HepG2 (cell line): ENCODE measurements around the gene STYK1. TPM values are rescaled to one million over a fixed set of nuclear protein-coding genes. Genes with fewer than 3 reads are reported as not detected.

ENCODE experiments used
- ZNF407 ChIP-seq: sonication (generic); formaldehyde crosslinking; IDR thresholded peaks from one replicate; pipeline ENCODE4 v1.5.1; 2020; ENCODE audit warnings: mild to moderate bottlenecking, missing genetic modification reagents; ENCODE audit errors: not compliant biosample characterization
- ZNF549 ChIP-seq: sonication (generic); formaldehyde crosslinking; IDR thresholded peaks from 2 replicates; pipeline ENCODE4 v1.5.0; 2020; ENCODE audit warnings: missing genetic modification reagents
- ZNF609 ChIP-seq: sonication (generic); formaldehyde crosslinking; IDR thresholded peaks from 2 replicates; pipeline ENCODE4 v1.4.0; 2020; ENCODE audit warnings: mild to moderate bottlenecking, missing genetic modification reagents, borderline replicate concordance
- ZSCAN30 ChIP-seq: sonication (generic); formaldehyde crosslinking; IDR thresholded peaks from 2 replicates; pipeline ENCODE4 v1.5.0; 2020; ENCODE audit warnings: mild to moderate bottlenecking, missing genetic modification reagents
- polyA plus RNA-seq, 8 experiments: library from polyadenylated mRNA; depleted of rRNA in 3 of 8; stranded (reverse) in 7 of 8; unstranded in 1 of 8; fragments of >200 nt; fragmentation: Illumina TruSeq in 4 of 8; extraction: Trizol in 4 of 8; gene quantifications; 2 replicates each; pipeline versions ENCODE4 v1.2.1 to v1.2.3, GENCODE V29; 2011 to 2016; ENCODE audit warnings: low read depth in 4 of 8, missing spikeins in 1 of 8, mixed read lengths in 1 of 8; ENCODE audit not compliant: insufficient read depth in 1 of 8
- total RNA-seq, 5 experiments: library from RNA; depleted of rRNA; stranded (reverse); fragments of >200 nt; fragmentation: Illumina TruSeq; extraction: Trizol; gene quantifications; 2 replicates each; pipeline ENCODE4 v1.2.3, GENCODE V29; 2016; ENCODE audit warnings: low read depth in 1 of 5

Gene STYK1
- total and polyA plus RNA-seq, 2 of the 13 experiments (the other 11 are each of a cell fraction or from before 2014, with no cell fraction given): not detected

GRCh38 chr12:10633541-10633940 is 40.3 kb downstream of the STYK1 start (continued):
- TF ChIP-seq ZNF407 (CRISPR knock-in tag): no peak
- TF ChIP-seq ZSCAN30 (CRISPR knock-in tag): no peak
- no peak for TF ChIP-seq ZNF549 (CRISPR knock-in tag)
- TF ChIP-seq ZNF609 (CRISPR knock-in tag): no peak
